Measurements from ENCODE around the gene MAPT. TPM values are rescaled to one million over a fixed set of nuclear protein-coding genes. Genes with fewer than 3 reads are reported as not detected.
"Not testable (repeated sequence)": the region's sequence is repeated elsewhere in the genome, so short reads cannot be mapped to it uniquely, and the experiment has no call there.

The MAPT gene
- total and polyA plus RNA-seq, 2 of the 13 experiments (the other 11 are each of a cell fraction or from before 2014, with no cell fraction given) = 2.1 to 2.8 TPM

- TF ChIP-seq ZNF333 (CRISPR knock-in tag; IDR thresholded peaks at IDR 0.05; ENCODE audit: borderline replicate concordance) (no peak), KMT2A (CRISPR knock-in tag; IDR thresholded peaks at IDR 0.05) (peak; percentile 23; the same call in 1 of the 2 replicates), BRD4 (CRISPR knock-in tag; IDR thresholded peaks at IDR 0.05) (0 out of 2 replicates have a peak, but pooled peaks have one; percentile 62), HOXD1 (CRISPR knock-in tag; IDR thresholded peaks at IDR 0.05) (peak; percentile 84; the same call in 1 of the 2 replicates), KLF15 (CRISPR knock-in tag; IDR thresholded peaks at IDR 0.05; ENCODE audit: borderline replicate concordance) (no peak), ZNF441 (CRISPR knock-in tag; IDR thresholded peaks at IDR 0.05; ENCODE audit: borderline replicate concordance) (peak; percentile 76; the same call in 1 of the 2 replicates), STAT6 (CRISPR knock-in tag; IDR thresholded peaks at IDR 0.05; ENCODE audit: borderline replicate concordance) (0 out of 2 replicates have a peak, but pooled peaks have one; percentile 88), SMAD9 (CRISPR knock-in tag; IDR thresholded peaks at IDR 0.05) (no peak), ATF2 (CRISPR knock-in tag; IDR thresholded peaks at IDR 0.05) (no peak), ZNF580 (CRISPR knock-in tag; IDR thresholded peaks at IDR 0.05; ENCODE audit: borderline replicate concordance, low read depth) (peak; percentile 18; the same call in 1 of the 2 replicates), RNF2 (conservative IDR thresholded peaks at IDR 0.05; ENCODE audit: low read depth) (no peak), NR3C1 (CRISPR knock-in tag; IDR thresholded peaks at IDR 0.05) (no peak), ZC3H4 (CRISPR knock-in tag; IDR thresholded peaks at IDR 0.05; ENCODE audit: borderline replicate concordance) (no peak), FOSL2 (CRISPR knock-in tag; IDR thresholded peaks at IDR 0.05) (peak; percentile 46), DBP (CRISPR knock-in tag; IDR thresholded peaks at IDR 0.05; ENCODE audit: not compliant biosample characterization) (no peak)
Observed at GRCh38 chr17:46003907-46004748, 109.8 kb downstream of the MAPT start (continued).

- ATAC-seq; BruUV-seq (replicated peaks); FAIRE-seq; intact Hi-C loops (cut with micrococcal nuclease; ENCODE audit: unreplicated experiment); H2AFZ ChIP-seq (ENCODE audit: low read length); POLR2A ChIA-PET; H3K27me3 ChIP-seq (ENCODE audit: control insufficient read depth in 1 of 2, insufficient read depth in 2 of 2, low read length in 2 of 2); H4K20me1 ChIP-seq (ENCODE audit: insufficient read depth, low read length); H3K9ac ChIP-seq (ENCODE audit: insufficient read depth, low read depth, low read length); CTCF ChIA-PET (ENCODE audit: low intra/inter-chr PET ratio, low total read pairs); H3K79me2 ChIP-seq (ENCODE audit: insufficient read depth, low read length); DNase-seq (ENCODE audit: low spot score); H3K36me3 ChIP-seq (replicated peaks in 1 of 2; ENCODE audit: control insufficient read depth in 1 of 2, insufficient read depth in 2 of 2, low read length in 2 of 2); H3K4me2 ChIP-seq (ENCODE audit: low read depth, low read length); H3K27ac ChIP-seq (ENCODE audit: extremely low read length, insufficient read depth, low read length); H3K4me3 ChIP-seq (replicated peaks in 1 of 3; ENCODE audit: insufficient read depth in 1 of 3, low read depth in 2 of 3, low read length in 3 of 3); H3K9me3 ChIP-seq (ENCODE audit: low read length): not testable (repeated sequence)
- in situ Hi-C loops (cut with HindIII; ENCODE audit: extremely low pct_ligation_motif_present, low pct_unique_long_range_greater_than_20kb) = loop anchor here (25.0 kb wide), 1 partner anchor 831 kb away; no protein-coding TSS in a partner anchor
- WGBS (ENCODE audit: low lambda C conversion rate) = 92% methylated on average over 1 of the region's 1 CpG
- H3K4me1 ChIP-seq (ENCODE audit: insufficient read depth, low read length) = peaks cover 63% of the 10 kb centered on the region
Observed at GRCh38 chr17:46006082-46006481, 111.7 kb downstream of the MAPT start.

All from HepG2 (cell line).